Measurements from ENCODE around the gene PHF19.

Gene PHF19

DNA sequence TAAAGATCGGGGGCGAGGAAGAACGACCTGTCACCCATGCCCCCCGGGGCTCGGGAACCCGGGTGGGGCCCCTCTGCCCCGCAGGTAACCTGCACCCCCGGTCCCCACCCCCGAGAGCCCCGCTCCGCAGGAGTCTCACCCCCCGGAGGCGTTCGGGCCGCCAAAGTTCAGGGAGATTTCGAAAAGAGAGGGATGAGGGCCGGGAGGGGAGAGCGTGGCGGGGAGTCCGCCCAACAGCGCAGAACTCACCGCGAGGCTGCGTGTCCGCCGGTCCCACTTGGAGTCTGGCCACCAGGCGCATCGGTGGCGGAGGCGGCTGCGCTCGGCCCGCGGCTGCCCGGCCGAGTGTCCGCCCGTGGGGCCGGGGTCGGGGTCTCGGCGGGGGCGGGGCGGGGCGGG lies at the start of gene PHF19:
PHF19 (minus strand) TSS at position 347 of the 399 bp plus-strand sequence. CDS start 2,447 bp downstream, outside the sequence.
- DNase-seq, result no peak

DNA sequence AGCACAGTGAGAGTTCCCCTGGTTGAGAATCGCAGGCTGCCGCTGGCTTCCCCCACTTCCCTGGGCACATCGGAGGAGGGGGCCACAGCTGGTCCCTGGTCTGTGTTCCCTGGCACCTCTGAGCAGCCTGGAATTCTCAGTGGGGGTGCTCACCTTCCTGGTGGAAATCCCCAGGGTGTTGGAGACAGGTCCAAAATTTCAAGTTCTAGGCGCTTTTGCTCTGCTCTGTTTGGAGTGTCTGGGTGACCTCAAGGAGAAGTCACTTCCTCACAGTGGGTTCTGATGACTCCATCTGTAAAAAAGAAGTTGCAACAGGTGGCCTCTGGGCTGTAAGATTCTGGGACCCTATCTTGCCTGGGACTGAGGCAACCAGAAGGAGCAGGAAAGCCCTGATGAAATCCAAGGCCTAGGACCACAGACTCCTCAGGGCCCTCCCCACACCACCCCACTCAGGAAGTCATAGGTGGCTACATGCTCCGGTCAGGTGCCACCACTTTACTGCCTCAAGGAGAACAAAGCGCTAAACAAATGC lies 49.5 kb upstream of the PHF19 start, which contains the start of gene TRAF1:
TRAF1 (minus strand) TSS at position 400 of the 532 bp plus-strand sequence. CDS start 721 bp downstream, outside the sequence.
- DNase-seq, result no peak

DNA sequence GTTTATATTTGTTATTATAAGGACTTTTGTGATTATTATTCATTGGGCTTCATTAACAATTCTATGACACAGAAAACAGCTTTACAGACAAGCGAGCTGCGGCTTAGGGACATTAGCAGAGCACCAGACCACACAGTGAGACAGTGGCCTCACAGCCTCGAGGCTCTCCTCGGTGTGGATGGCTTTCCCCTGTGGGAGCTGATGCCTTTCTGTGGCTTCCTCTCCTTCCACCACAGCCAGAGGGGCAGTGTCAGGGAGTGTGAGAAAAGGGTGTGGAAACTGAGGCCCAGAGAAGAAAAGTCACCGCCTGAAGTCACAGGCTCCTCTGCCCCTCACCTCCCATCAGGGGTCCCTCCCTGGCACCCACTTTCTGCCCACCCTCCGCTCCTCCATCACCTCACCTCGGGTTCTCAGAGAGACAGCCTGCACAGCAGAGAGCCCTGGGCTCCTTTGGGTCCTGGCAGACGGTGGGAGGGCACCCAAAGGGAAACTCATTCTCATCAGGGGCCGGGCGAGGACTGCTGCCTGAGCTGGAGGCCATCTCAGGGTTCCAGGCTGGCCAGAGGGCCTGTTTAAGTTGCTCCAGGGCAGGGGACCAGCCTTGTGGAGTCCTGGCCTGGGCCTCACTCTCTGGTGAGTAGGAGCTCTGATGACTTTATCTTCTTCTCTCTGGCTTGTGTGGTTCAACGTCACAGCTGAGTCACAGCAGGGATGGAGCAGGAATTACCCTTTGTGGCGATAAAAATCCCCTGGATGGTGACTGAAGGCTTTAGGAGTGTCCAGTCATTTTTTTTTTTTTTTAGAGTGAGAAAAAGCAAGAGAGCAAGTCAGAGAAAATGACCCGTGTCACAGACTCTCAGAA lies 48.8 kb upstream of the PHF19 start:
- DNase-seq, result no peak

DNA sequence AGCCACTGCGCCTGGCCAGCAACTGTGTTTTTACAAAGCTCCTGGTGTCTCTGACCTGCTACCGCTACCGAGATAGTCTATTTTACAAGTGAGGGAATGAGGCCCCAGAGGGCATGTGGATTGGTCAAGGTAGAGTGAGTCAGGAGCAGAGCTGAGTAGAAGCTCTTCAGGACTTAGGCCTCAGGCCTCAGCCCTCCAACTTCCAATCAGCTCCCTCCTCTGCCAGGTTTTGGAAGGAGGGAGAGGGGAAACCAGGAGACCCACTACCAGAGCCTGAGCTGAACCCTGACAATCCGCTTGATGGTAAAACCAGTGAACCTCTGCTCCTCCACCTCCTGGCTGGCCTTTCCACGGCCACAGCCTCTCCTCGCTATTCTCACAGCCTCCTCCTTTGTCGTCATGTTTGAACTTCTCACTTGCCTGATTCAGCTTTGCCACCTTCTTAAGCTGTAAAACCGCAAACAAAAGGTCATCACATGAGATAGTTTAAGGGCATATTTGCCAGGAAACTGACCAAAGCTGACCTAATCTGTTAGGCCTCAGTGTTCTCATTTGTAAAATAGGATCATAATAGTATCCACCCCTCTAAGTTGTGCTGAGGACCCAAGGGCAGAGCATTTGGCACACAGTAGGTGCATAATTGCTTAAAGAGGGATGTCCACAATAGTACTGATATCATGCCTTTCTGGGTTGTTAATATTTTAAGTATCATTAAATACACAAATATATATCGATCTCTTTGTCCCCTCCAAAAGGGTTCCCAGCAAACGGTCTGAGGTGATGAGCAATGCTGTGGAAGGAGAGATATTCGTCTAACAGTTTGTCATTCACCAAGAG lies 47.9 kb upstream of the PHF19 start:
- no peak for DNase-seq

DNA sequence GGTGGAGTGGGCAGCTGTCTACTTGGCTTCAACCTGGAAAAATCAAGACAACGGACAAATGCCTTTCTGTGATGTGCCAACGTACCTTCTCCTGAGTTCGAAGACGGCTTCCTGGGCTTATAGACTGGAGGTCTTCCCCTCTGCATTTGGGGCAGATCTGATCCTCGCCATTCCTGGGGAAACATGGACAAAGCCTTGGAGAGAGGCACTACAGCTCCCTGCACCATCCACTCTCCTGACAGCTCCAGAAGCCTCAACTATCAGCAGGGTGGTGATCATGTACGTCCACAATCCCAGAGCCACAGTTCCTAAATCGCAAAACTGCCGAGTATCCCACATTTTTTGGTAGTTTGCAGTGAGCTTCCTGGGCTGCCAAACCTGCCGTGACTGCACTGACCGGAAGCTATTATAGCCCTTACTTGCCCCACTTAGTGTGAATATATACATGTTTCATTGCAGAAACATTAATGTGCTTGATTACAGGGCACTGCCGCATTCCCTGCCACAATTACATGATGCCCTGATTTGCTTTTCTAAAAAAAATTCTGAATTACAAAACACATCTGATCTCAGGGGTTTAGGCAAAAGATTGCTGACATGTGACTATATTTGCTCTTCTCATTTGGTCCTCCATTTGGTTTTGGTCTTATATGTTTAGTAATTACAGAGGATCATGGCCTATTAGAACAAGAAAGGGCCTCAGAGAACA lies 46.8 kb upstream of the PHF19 start:
- no peak for DNase-seq

DNA sequence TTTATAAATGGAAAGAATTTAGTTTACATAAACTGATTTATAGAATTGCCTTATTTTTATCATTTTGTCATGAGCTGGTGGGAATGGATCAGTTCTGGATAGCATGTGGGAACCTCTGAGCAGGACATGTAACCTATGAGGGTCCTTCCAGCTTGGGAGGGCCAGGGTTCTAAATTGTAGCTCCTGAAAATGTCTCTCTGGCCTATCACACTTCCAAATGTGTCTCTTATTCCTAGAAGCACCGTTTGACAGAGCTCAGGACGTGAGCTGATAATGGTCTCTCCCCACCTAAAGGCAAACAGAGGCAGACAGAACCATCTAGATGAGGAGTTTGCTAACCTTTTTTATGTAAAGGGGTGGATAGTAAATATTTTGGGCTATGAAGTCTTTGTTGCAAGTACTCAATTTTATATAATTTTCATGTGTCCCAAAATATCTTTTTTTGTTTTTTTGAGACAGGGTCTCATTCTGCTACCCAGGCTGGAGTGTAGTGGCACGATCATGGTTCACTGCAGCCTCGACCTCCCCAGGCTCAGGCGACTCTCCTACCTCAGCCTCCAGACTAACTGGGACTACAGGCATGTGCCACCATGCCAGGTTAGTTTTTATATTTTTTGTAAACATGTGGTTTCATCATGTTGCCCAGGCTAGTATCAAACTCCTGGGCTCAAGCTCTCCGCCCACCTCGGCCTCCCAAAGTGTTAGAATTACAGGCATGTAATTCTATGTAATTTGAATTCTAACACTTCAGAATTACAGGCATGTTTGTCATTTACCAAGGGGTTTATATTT lies 45.6 kb upstream of the PHF19 start:
- no peak for DNase-seq

DNA sequence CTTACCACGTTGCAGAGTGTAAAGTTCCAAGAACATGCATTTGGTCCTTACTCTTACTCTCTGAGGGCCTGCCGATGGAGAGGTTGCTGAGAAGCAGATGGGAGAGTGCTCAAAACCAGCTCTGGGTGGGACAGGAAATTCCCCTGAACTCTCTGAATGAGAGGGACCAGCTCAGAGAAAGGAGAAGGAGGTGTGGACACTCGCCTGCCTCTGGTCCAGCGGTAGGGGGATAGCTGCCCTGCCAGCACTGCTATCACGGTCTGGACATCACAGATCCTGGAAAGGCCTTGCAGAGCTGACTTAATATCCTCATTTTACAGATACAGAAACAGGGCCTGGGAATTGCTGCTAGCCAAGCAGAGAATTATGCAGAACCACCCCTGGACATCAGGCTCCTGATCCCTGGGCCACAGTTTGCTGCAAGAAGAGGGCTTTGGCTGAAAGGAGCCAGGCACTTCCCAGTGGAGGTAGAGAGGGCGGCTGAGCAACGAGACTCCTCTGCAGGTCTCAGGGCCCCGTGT lies 44.7 kb upstream of the PHF19 start:
- no peak for DNase-seq

DNA sequence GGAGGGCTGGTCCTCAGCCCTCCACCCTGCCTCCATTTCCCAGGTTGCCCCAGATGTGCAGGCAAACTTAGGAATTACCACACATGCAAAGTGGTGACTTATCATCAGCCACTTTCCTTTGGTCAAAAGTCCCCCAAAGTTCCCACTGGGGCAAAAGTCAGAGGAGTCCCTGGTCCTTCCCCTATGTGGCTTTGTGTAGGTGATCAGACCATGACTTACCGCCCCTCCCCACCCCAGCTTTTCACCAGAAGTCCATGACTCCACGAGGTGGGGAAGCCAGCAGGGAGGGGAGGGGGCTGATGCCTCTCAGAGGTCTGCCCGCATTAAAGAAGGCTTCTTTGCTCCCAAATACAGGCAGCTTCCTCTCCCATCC lies 43.8 kb upstream of the PHF19 start:
- DNase-seq, result no peak

DNA sequence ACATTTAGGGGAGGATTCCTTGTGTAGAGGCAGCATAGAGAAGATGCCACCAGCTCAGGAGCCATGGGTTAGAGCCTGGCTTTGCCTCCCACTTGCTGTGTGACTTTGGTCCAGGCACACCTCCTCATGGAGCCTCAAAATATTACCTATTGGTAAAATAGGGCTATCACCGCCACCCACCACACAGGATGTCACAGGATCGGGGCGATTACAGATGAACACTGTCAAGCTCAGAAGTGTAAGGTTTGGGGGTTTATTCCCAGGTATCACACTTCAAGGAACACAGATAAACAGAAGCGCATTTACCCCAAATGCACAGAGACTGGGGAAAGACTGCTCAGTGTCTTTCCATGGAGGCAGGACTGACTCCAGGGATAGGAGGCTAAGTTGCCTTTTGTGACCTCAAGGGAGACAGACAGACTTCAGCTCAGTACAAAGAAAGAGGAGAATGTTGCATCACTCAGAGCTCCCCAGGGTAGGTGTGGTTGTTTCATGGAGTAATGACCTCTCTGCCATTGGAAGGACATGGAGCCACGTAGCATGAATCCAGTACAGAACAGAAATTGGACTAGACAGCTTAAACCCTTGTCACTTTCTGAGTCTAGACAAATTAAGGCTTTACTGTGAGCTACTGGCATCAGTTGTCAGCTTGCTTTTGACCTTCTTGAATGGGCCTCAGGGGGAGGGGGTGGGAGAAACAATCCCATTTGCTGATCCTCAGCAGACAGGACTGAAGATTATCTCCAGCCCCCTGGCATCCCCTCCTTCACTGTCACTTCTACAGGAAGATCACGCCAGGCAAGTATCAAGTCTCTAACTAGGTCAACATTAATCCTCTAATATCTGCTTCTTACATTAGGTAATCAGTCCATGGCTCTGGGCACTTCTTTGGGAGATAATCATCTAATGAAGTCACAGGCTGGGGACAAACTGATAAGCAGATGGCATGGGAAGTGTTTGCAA lies 43.1 kb upstream of the PHF19 start:
- DNase-seq, result no peak

DNA sequence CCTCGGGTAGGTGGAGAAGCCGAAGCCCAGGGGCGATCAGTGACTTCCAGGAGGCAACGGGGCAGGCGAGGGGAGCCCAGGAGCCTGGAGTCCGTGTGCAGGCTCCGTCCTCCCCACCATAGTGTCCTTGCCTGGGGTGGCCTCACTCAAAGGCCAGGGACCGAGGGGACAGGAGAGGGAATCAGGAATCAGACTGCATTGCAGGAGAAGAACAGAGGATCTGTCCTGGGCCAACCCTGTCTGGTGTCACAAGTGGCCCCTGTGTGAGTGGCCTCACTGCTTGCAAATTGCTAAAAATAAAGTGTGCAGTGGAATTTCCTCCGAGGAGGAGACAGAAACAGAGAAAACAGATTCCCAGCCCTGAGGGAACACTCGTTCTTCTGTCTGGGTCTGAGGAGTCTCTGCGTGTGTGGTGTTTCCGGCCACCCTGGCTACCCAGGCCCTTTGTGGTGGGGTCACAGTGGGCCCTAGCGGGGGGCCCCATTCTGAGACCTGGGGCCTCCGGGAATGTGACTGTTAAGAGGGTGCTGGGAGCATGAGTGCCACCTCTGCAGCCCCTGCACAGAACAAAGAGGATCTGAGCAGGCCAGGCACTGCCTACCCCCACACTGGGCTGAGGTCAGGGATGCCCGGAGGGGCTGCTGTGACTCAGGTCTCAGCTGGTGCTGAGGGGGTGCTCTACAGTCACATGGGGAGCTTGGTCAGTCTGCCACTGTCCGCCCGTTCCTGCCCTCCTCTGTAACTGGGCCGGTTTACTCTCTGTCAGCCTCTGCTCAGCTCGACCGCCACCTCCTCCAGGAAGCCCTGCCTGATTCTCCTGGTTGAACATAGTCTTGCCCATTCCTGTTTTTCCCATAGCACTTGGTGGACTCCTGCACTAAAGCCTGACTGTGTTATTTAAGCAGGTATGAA lies 42.2 kb upstream of the PHF19 start:
- DNase-seq, result no peak

DNA sequence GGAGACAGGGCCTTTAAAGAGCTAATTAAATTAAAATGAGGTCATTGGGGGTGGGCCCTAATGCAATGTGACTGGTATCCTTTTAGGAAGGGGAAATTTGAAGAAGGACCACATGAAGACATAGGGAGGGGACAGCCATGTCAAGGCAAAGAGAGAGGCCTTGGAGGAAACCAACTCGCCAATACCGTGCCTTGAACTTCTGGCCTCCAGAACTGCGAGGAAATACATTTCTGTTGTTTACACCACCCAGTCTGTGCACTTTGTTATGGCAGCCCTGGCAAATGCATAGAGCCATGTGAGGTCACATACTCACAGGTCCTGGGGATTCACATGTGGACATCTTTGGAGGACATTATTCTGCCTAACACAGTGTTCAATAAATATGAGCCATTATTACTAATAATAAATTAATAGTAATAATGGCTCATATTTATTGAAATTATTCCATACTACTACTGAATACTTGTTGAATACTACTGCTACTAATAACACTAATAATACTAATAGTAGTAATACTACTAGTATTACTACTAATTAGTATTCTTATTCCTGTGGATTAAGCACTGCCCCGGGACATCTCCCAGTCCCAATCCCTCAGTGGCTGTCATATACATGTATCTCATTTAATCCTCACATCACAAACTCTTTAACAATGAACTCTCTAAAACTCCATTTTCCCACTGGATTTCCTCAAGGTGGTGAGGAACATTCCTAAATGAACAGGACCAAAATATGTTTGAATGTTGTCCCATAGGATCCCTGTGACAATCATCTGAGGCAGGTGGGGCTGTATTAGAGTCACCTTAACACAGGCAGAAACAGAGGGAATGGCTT lies 41.2 kb upstream of the PHF19 start:
- DNase-seq, result no peak

DNA sequence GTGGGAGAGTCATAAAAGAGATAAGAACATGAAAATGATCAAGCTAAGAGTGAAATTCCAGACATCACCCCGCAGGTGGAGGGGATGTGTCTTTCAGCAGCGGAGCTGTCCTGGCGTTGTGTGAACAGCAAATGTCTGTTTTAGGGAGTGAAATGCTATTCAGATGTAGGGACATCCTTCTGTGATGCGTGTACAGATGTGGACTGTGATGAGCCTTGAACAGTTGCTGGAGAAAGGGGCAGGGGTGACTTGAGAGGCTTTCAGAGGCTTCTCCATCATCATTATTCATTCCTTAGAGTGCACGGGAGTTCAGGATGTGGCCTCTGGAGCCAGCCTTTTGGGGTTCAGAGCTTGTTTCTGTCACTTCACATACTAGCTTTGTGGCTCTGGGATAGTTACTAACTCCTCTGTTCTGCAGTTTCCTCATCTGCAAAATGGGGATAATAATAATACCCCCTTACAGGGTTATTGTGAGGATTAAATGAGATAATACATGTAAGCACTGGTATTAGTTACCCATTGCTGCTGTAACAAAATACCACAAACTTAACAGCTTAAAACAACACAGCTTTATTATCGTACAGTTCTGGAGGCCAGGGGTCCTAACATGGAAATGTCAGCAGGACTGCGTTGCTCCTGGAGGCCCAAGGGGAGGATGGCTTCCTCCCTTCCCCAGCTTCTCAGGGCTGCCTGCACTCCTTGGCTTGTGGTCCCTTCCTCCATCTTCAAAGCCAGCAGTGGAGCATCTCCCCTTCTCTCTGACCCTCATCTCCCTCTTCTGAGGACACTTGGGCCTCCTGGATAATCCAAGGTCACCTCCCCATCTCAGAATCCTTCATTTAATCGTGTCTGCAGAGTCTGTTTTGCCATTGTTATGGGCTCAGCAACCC lies 40.2 kb upstream of the PHF19 start:
- DNase-seq, result no peak

DNA sequence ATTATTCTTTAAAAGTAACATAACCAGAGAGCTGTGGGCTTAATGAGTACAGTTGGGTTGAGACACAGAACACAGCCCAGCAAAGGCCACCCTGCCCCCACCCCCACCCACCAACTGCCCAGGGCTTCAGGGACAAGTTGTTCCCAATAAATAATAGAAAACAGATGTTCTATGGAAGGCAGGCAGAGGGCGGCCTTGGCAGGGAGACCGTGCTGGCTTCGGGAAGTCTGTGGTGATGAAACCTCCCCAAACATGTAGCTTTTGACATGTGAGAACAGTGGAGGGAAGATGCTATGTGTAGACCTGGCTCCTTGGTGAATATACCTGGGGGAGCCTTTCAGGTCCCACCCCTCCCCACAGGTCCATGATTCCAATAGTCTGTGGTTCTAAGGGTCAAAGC lies 39.6 kb upstream of the PHF19 start:
- DNase-seq, result no peak

DNA sequence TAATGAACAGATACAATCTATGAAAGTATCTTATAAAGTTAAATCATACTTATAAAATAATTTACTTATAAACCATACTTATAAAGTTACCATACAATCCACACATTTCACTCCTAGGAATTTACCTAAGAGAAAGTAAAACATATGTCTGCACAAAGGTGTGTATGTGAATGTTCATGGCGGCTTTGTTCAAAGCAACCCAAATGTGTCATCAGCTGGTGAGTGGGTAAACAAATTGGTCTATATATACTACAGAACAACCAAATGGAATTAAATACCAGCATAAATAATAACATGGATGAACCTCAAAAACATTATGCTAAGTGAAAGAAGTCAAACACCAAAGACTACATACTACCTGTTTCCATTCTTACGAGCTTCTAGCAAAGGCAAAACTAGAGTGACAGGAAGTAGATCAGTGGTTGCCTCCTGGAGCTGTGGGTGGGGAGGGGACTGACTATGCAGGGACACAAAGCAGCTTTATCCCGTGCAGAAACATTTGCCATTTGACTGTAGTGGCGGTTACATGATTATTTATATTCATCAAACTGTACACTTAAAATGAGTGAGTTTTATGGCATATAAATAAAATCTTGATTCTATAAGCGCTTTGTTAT lies 39.0 kb upstream of the PHF19 start:
- no peak for DNase-seq

DNA sequence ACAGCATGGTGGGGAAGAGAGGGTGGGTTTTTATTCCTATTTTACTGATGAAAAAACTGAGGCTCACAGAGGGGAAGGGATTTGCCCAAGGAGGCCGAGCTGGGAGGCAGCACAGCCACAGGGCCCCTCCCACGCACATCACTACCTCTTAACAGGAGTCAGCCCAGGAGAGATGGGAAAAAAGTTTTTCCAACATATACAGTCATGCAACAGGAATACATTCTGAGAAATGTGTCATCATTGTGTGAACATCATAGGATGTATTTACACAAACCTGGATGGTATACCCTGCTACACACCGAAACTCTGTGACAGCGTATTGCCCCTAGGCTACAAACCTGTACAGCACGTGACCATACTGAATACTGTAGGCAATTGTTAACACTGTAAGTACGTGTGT lies 38.0 kb upstream of the PHF19 start:
- DNase-seq, result no peak

DNA sequence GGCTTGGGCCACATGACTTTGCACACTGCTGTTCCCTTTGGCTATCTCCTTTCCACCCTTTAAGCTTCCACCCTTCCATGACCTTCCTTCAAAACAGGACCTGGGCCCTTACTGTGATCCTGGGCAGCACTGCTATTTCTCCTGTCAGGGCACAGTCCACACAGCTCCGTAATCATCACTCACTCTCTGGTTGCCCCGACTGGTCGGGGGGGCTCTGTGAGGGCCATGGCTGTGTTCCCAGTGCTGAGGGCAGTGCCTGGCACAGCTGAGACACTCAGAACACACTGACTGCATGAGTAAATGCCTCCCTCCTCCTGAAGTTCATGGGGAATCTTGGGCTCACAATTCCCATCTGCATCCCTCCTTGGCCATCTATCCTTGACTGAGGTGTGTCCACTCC lies 37.4 kb upstream of the PHF19 start:
- no peak for DNase-seq

DNA sequence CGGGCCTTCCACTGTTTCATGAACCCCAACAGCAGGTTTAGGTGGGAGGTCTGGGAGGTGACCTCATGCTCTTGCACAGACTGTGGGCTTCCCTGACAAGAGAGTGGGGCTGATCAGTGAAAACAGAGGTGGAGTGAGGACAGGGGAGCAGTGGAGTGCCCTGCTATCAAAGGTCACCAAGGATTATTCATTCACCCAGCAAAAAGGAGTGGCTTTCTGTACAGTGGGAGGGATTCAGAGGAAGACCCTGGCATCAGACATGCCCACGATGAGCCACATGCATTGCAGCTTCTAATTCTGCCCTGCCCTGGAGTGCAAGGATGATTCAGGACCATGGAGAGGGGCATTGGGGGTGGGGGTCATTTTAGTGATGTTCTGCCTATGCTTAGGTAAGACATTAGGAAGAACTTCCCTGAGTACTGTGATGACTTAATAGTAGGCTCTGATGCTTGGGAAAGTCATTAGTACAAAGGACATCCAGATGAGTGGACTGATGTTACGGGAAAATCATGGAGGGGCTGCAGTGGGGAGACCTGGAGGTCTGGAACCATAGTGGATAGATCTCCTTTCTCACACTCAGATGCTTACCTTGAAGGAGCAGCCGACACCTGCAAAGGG lies 36.8 kb upstream of the PHF19 start:
- no peak for DNase-seq

All from NCI-H2227 treated with DMSO at 0.1 percent for 48 hours (cell line).